GM19238 (cell line): ENCODE measurements around the gene NEK9.
"Not testable (repeated sequence)": the region's sequence is repeated elsewhere in the genome, so short reads cannot be mapped to it uniquely, and the experiment has no call there.

Experiments used
- DNase-seq: peaks from one replicate; pipeline ENCODE4 v3.0.0; 2011; ENCODE audit warnings: low spot score; ENCODE audit not compliant: insufficient read length

The NEK9 gene

DNA sequence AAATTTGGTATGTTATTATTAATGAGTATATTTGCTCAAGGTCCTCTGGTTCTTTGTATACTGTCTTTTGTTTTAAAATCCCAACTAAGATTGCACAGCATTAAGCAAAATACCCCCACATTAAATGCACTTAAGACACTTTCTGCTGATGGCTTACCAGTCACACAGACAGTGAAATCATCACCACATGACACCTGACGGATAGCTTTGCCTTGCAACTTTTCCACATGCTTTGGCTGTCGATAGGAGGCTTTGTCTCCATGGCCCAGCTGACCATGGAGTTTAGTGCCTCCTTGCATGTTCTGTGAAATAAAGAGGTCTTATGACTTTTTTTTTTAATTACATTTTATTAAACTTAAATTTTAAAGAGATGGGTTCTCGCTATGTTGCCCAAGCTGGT lies 19.7 kb downstream of the NEK9 start:
- no peak for DNase-seq

- no peak for DNase-seq
These were observed 25.4 kb downstream of the NEK9 start for GRCh38 chr14:75101491-75101890.

DNA sequence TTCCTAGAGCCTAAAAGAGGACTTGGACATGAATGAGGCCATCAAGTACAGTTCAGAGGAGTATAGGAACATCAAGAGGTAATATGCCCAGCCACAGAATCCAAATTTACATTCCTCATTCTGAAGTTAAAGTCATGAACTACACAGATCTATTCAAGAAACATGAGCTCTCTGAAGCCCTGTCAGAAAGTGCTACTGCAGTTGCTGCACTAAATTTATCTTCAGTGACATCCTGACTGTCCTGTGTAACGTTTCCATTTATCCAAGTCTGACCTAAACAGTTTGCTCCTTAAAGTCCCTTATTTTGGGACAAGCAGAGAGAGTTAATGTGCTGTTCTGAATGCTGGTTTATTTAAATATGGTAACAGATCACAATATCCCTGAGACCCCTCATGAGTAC lies 28.2 kb downstream of the NEK9 start:
- DNase-seq: no peak

DNA sequence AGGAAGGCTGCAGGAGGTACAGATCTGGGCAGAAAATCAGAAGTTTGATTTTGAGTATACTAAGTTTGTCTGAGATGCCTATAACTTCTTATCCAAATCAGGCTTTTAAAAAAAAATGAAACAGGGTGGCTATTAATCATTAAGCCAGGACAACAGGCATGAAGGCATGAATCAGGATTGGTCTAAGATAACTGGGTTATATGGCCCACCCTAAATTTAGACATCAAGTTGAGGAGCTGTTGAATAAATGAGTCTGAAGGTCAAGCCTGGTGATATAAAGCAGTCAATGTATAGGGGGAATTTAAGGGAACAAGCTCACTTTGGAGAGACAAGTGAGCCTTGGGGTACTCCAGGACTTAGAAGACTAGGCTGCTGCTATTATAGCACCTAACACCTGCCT lies 28.6 kb downstream of the NEK9 start:
- DNase-seq: no peak

GRCh38 chr14:75096959-75097358 lies 29.9 kb downstream of the NEK9 start:
- no peak for DNase-seq

- DNase-seq: no peak
These were observed 31.2 kb downstream of the NEK9 start for GRCh38 chr14:75095690-75096089.

- DNase-seq: no peak
These were observed 32.0 kb downstream of the NEK9 start for GRCh38 chr14:75094896-75095295.

GRCh38 chr14:75092698-75093097 lies 34.1 kb downstream of the NEK9 start:
- no peak for DNase-seq

- no peak for DNase-seq
These were observed 35.6 kb downstream of the NEK9 start for GRCh38 chr14:75091251-75091650.

GRCh38 chr14:75090353-75090752 lies 36.5 kb downstream of the NEK9 start:
- DNase-seq: no peak

DNA sequence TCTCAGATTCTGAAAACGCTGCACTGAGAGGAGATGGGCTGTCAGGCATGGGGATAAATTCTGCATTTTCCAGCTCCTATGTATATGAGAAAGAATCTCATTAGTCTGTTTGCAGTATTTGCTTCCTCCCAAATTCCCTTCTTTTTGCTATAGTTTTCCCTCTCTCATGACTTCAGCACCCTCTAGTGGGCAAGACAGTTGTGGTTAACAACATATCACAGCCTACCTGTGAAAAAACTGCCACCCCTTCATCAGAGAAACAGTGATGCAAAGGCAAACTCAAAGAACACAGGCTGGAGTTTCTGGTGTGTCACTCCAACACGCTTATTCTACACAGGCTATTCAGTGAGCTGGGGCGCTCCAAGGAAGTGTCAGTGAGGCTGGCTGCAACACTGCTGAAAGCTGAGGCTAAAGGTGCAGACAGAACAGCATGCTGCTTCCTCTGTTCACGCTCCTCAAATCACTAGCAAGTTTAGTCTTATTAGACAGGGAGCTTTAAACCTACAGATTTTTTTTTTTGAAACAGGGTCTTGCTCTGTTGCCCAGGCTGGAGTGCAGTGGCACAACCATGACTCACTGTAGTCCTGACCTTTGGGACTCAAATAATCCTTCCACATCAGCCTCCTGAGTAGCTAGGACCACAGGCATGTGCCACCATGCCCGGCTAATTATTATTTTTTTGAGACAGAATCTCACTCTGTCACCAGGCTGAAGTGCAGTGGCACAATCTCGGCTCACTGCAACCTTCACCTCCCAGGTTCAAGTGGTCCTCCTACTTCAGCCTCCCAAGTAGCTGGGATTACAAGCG lies 38.1 kb downstream of the NEK9 start:
- no peak for DNase-seq

DNA sequence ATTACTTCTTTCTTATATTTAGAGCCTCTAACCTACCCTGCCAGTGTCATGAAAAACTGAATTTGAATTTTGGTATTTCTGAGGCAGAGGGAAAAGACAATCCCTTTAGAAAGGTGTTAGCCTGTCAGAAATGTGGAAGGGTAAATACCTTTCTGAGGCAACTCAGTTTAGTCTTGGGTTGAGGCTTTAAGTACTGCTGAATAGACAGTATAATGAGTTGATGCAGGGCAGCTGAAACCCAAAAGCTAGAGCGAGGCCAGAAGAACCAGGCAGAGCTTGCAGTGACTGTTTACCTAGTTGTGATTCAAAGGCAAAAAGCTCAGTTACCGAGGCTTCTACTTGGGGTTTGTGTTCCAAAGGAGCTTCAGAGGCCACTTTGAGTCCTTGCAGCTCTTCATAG lies 38.7 kb downstream of the NEK9 start:
- no peak for DNase-seq

DNA sequence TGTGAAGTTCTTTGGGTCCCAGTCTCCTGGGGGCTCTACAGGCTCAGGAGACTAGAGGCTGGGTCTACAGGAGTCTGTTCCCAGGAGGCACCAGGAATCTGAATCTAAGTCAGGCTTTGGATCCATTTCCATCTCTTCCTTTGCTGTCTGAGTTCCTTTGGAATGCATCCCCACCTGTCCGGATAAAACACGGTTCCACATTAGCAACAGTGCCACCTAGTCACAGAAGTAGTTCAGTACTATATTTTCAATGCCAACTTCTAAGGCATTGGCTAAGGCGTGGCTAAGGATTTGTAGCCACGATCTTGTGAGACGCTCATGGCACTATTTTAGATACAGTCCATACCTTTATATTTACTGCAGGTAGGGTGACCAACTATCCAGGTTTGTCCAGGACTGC lies 42.3 kb downstream of the NEK9 start:
- no peak for DNase-seq

DNA sequence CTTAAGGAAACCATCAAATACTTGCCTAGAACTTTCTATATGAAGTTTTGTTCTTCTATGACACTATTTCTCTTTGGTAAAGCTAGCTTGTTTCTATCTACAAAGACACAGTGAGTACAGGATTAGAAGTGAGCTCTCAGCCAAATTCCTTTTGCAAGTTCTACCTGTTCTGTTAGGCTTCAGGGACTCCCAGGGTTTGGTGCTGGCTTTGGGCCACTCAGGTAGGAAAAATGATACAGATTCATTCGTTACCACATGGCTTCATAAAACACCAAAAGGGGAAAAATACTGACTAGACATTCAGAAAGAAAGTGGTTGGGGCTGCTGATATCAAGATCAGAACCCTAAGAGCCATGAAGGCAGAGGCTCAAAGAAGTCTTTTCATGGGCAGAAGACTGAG lies 43.6 kb downstream of the NEK9 start:
- DNase-seq: no peak

DNA sequence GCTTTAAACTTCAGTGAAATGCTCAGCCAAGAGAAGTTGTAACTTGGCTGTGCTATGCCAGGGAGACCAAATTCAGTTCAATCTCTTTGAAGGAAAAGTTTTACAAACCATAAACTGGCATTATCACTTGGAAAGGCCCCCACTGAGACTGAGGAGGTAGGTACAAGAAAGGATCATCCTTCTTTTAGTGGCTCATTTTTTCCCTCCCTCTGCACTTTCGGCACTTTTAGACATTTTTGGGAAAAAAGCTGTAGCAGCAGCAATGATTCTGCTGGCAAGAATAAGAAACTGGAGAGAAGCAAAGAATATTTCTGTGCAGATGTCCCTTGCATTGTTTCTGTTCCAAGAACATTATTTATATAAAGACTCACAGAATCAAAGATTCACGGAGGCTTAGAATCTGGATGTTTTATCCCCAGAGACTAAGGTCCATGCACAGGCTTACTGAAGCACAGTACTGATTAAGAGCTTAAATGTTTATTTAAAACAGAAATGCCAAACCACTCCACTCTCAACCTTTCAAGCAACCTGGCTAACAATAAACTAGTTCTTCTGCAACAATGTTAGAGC lies 45.1 kb downstream of the NEK9 start:
- DNase-seq: no peak

DNA sequence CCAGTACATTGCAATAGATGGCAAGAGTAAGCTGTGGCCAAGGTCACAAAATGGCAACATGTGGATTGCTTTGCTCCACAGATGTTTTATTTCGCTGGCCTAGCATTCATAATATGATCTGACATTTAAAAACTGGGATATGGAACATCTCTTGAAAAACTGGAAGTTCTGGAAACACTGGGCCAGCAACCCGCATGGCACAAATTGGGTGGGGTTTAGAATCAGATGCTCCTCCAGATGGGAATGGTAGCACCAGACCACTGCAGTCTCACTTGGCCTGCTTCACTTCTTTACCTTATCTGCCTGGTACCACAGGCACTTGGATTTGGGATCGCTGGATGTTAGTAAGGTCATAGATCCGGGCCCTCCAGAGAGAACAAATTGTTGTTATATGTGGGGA lies 47.3 kb downstream of the NEK9 start:
- DNase-seq: no peak

- no peak for DNase-seq
These were observed 49.1 kb downstream of the NEK9 start for GRCh38 chr14:75077794-75078193.

- DNase-seq: no peak
These were observed 56.5 kb downstream of the NEK9 start for GRCh38 chr14:75070383-75070782.

DNA sequence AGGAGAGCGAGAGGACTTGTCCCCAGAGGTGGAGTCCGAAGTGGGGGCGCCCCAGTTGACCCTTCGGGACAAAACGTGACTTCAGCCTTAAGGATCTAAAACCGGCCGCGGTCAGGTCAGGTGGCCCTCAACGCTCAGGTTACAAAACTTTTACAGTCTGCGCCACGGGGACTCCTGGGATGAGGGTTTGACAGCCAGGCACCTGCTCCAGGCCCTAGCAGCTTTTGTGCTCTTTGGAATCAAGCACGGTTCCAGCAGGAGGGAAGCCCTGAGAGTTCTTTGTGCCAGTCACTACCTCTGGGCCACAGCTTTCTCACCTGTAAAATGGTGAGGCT lies 57.1 kb downstream of the NEK9 start:
- DNase-seq: no peak

DNA sequence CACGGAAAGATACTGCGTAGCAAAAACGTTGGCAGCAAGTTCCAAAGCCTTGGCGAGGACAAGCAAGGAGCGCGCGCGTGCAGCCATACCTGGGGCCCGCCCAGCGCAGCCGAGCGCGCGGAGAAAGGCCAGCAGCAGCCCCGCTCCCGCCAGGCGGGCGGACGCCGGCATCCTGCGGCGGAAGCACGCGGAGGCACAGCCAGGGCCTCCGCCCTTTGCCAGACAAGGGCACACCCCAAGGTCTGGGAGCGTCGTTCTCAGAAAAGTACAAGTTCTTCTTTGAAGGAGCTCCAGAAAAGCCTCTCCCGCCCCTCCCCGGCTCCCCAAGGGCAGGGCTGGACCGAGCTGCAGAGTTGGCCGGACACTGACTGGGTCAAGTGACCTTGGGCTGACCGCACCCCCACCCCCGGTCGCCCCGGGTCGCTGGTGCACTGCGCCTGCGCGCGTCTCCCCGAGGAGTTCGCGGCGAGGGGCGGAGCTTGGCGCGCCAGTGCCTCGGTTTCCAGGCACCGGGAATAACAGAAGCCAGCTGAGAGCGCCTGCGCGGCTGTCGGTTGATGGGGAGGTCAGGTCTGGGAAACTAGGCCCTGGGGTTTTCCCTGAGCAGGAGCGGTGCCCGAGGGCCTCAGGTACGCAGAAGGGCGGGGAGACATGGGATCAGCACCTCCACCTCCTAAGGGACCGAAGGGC lies 57.6 kb downstream of the NEK9 start, which contains the start of gene ZC2HC1C:
Gene ZC2HC1C, plus strand, starts transcription at position 521 of the 690 bp plus-strand sequence. CDS start 933 bp downstream, outside the sequence.
- peak; percentile 65 for DNase-seq

GRCh38 chr14:75068294-75069120 lies 58.3 kb downstream of the NEK9 start:
- DNase-seq: no peak

DNA sequence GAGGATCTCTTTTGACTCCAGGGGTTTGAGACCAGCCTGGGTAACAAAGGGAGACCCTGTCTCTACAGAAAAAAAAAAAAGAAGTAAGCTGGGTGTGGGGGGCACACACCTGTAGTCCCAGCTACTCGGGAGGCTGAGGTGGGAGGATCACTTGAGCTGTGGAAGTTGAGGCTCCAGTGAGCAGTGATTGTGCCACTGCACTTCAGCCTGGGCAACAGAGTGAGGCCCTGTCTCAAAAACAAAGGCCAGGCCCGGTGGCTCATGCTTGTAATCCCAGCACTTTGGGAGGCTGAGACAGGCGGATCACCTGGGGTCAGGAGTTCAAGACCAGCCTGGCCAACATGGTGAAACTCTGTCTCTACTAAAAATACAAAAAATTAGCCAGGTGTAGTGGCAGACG lies 59.1 kb downstream of the NEK9 start:
- DNase-seq: not testable (repeated sequence)
